Endothelial cell of umbilical vein (primary cell): Measurements from ENCODE around the gene SDC4. TPM values are rescaled to one million over a fixed set of nuclear protein-coding genes. Genes with fewer than 3 reads are reported as not detected.

Experiments
- BruUV-seq: library from RNA; stranded (reverse); fragments of 400-500 nt; replicated peaks from 2 replicates; lab custom pipeline; 2021; lab: Mats Ljungman, UMichigan
- CTCF ChIA-PET: fragments of 300-600, 350-600 bp; sonication (Branson Sonifier 250); formaldehyde crosslinking; loops from one replicate; lab custom pipeline; 2021; ENCODE audit warnings: antibody characterized with exemption, inconsistent platforms; lab: Charles Lee
- POLR2A ChIA-PET: fragments of 300-600, 350-600 bp; sonication (Branson Sonifier 250); formaldehyde crosslinking; loops from one replicate; lab custom pipeline; 2021; ENCODE audit warnings: antibody characterized with exemption, inconsistent platforms; lab: Charles Lee
- DNase-seq: peaks from one replicate; pipeline ENCODE4 v3.0.0-alpha.2; 2011; ENCODE audit warnings: low read depth, low spot score
- FAIRE-seq: peaks from 2 replicates; lab custom pipeline; 2011; peaks lifted over from hg19 to GRCh38; lab: Jason Lieb, UNC
- H2AFZ ChIP-seq: 2 replicates; pipeline ENCODE4 v1.6.0; 2012; ENCODE audit warnings: low read depth, low read length, control low read depth, inconsistent platforms
- H3K27ac ChIP-seq: 2 replicates; pipeline ENCODE4 v1.5.1; 2011; ENCODE audit warnings: low read depth, mild to moderate bottlenecking, control low read depth, low read length, moderate library complexity; ENCODE audit not compliant: insufficient read depth
- H3K27me3 ChIP-seq, 2 experiments: 2 replicates each; pipeline versions ENCODE4 v1.6.0 to v1.6.1; 2011; ENCODE audit warnings: low read length in 2 of 2, mixed read lengths in 1 of 2; ENCODE audit not compliant: control insufficient read depth in 2 of 2, insufficient read depth in 2 of 2
- H3K36me3 ChIP-seq, 2 experiments: 2 replicates in 1 of 2; 3 replicates in 1 of 2; pipeline ENCODE4 v1.5.1; 2011; ENCODE audit warnings: low read length in 2 of 2, mild to moderate bottlenecking in 1 of 2, moderate library complexity in 1 of 2; ENCODE audit not compliant: control insufficient read depth in 2 of 2, insufficient read depth in 2 of 2; ENCODE audit errors: extremely low read depth in 1 of 2
- H3K4me1 ChIP-seq: 3 replicates; pipeline ENCODE4 v1.5.1; 2011; ENCODE audit warnings: mild to moderate bottlenecking, low read length; ENCODE audit not compliant: control insufficient read depth, insufficient read depth; ENCODE audit errors: extremely low read depth
- H3K4me2 ChIP-seq: 2 replicates; pipeline ENCODE4 v1.6.1; 2011; ENCODE audit warnings: low read length, control low read depth, mixed read lengths; ENCODE audit not compliant: insufficient read depth
- H3K4me3 ChIP-seq, 3 experiments: fragments of 200-600 bp in 1 of 3; sonication (generic), shearing (Covaris generic) in 1 of 3; replicated peaks in 1 of 3; 2 replicates each; pipeline ENCODE4 v1.5.1; 2011 to 2016; ENCODE audit warnings: control low read depth in 3 of 3, low read length in 3 of 3, mild to moderate bottlenecking in 2 of 3, inconsistent platforms in 1 of 3, low read depth in 1 of 3, moderate library complexity in 1 of 3; ENCODE audit not compliant: insufficient read depth in 1 of 3
- H3K79me2 ChIP-seq: 2 replicates; pipeline ENCODE4 v1.6.0; 2012; ENCODE audit warnings: low read length, inconsistent platforms; ENCODE audit not compliant: control insufficient read depth, insufficient read depth
- H3K9ac ChIP-seq: replicated peaks from 2 replicates; pipeline ENCODE3; 2011; ENCODE audit warnings: low read length, control low read depth; ENCODE audit not compliant: insufficient read depth; ENCODE audit errors: extremely low read depth
- H3K9me1 ChIP-seq: replicated peaks from 3 replicates; pipeline ENCODE4 v1.6.0; 2011; ENCODE audit warnings: mild to moderate bottlenecking, low read length; ENCODE audit not compliant: control insufficient read depth, insufficient read depth; ENCODE audit errors: extremely low read depth
- H3K9me3 ChIP-seq: replicated peaks from 2 replicates; pipeline ENCODE4 v1.5.1; 2012; ENCODE audit warnings: low read length, inconsistent platforms; ENCODE audit not compliant: control insufficient read depth, insufficient read depth
- H4K20me1 ChIP-seq: replicated peaks from 2 replicates; pipeline ENCODE3; 2011; ENCODE audit warnings: mild to moderate bottlenecking, low read length; ENCODE audit not compliant: control insufficient read depth, insufficient read depth; ENCODE audit errors: extremely low read depth
- CTCF ChIP-seq, 2 donors: IDR thresholded peaks; 1 replicate in 1 of 2; 2 replicates in 1 of 2; pipeline ENCODE4 v1.5.1; 2011; ENCODE audit warnings: low read length in 2 of 2, mild to moderate bottlenecking in 2 of 2, moderate library complexity in 2 of 2, control low read depth in 1 of 2, inconsistent platforms in 1 of 2, low read depth in 1 of 2; ENCODE audit not compliant: insufficient read depth in 1 of 2; ENCODE audit errors: extremely low read depth in 1 of 2
- EZH2 ChIP-seq: IDR thresholded peaks from 2 replicates; pipeline ENCODE4 v1.6.1; 2012; ENCODE audit warnings: borderline replicate concordance, low read depth, mild to moderate bottlenecking, moderate library complexity, low read length, inconsistent platforms; ENCODE audit not compliant: severe bottlenecking
- FOS ChIP-seq: IDR thresholded peaks from 2 replicates; pipeline ENCODE4 v1.6.1; 2011; ENCODE audit warnings: mild to moderate bottlenecking, low read length, moderate library complexity, borderline replicate concordance; ENCODE audit not compliant: insufficient read depth
- GATA2 ChIP-seq: IDR thresholded peaks from 2 replicates; pipeline ENCODE4 v1.7.0; 2011; ENCODE audit warnings: low read depth, mild to moderate bottlenecking, moderate library complexity, mixed read lengths, low read length; ENCODE audit not compliant: insufficient read length, insufficient read depth
- JUN ChIP-seq: IDR thresholded peaks from 2 replicates; pipeline ENCODE4 v1.6.1; 2011; ENCODE audit warnings: borderline replicate concordance, low read depth; ENCODE audit not compliant: insufficient read length, insufficient read depth
- MAX ChIP-seq: IDR thresholded peaks from 2 replicates; pipeline ENCODE4 v1.6.1; 2011; ENCODE audit not compliant: insufficient read depth, insufficient read length
- MYC ChIP-seq: IDR thresholded peaks from one replicate; pipeline ENCODE4 v1.6.1; 2011; ENCODE audit warnings: mild to moderate bottlenecking, low read depth, low read length
- POLR2A ChIP-seq: IDR thresholded peaks from 2 replicates; pipeline ENCODE4 v1.6.1; 2012; ENCODE audit warnings: low read depth, mild to moderate bottlenecking, control low read depth, low read length
- POLR2AphosphoS5 ChIP-seq: IDR thresholded peaks from 2 replicates; pipeline ENCODE4 v1.6.1; 2012; ENCODE audit warnings: low read depth, mild to moderate bottlenecking, control low read depth, low read length, moderate library complexity; ENCODE audit not compliant: insufficient read depth
- dilution Hi-C: fragments of 300-500 bp; cut with MboI; formaldehyde crosslinking; loops from one replicate; pipeline ENCODE4 v1.15.0; 2019; ENCODE audit warnings: low sequenced_read_pairs; ENCODE audit not compliant: extremely low pct_ligation_motif_present
- intact Hi-C: fragments of 100-400 bp; cut with micrococcal nuclease; formaldehyde crosslinking; loops from one replicate; pipeline ENCODE4 v1.10.0; 2022
- polyA plus RNA-seq, 4 experiments: library from polyadenylated mRNA; depleted of rRNA in 3 of 4; stranded (reverse) in 3 of 4; unstranded in 1 of 4; fragments of >200 nt; gene quantifications; 2 replicates each; pipeline versions ENCODE4 v1.2.1 to v1.2.3, GENCODE V29; 2011 to 2012; ENCODE audit warnings: missing spikeins in 1 of 4
- total RNA-seq: library from RNA; stranded (reverse); gene quantifications from 2 replicates; pipeline ENCODE4 v1.2.3, GENCODE V29; 2021

SDC4 gene
- total and polyA plus RNA-seq, 2 donors (not counting 3 experiments of a cell fraction or from before 2014, with no cell fraction given): 26.3 to 32.0 TPM

DNA sequence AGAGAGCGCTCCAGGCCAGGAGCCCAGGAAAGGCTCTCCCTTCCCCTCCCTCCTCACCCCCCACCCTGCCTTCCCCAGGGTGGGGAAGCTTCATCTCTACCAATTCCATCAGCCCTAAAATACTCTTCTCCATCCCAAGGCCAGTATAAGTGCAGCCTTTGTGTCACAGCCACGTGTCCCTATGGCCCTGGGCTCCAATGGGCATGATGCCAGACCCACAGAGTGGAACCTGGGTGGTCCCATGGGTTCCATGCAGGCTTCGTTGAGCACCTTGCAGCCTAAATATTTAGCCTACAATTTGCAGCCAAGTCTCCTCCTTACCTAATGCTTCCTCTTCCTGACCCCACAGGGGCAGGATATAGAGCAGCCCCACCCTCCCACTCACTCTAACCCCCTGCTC, 39.1 kb downstream of the SDC4 start:
- Histone ChIP-seq H3K9ac (no peak overlapping the region), H3K9me1 (no peaks in the 10 kb centered on the region), H3K9me3 (no peaks in the 10 kb centered on the region), H3K4me3 (no peak overlapping the region), H2AFZ (no peak overlapping the region), H3K4me2 (no peak overlapping the region), H3K27me3 (peaks cover 13 to 20% of the 10 kb centered on the region in 2 experiments), H3K27ac (no peak overlapping the region), H3K79me2 (no peaks in the 10 kb centered on the region), H3K36me3 (no peaks in the 10 kb centered on the region), H3K4me1 (no peaks in the 10 kb centered on the region), H4K20me1 (no peaks in the 10 kb centered on the region)
- ChIA-PET CTCF (interaction anchor here (0.9 to 1.6 kb wide), 5 partner anchors 8 to 64 kb away, joined by 3 to 13 read pairs (median 3); no protein-coding TSS in a partner anchor), POLR2A (no interaction called here)
- intact Hi-C loops (no loop called here), dilution Hi-C loops (no loop called here)
- no peak for DNase-seq
- BruUV-seq: no TSS peak
- no peak for FAIRE-seq
- TF ChIP-seq EZH2 (no peak), POLR2AphosphoS5 (no peak), FOS (no peak), MYC (no peak), MAX (no peak), CTCF (IDR thresholded peaks at IDR 0.05; ENCODE audit: extremely low read depth in 1 of 2, insufficient read depth in 1 of 2, low read depth in 1 of 2, low read length in 2 of 2) (no peak), POLR2A (no peak), GATA2 (no peak), JUN (no peak)
